ENCODE measurements around the gene EIF4EBP3.

DNA sequence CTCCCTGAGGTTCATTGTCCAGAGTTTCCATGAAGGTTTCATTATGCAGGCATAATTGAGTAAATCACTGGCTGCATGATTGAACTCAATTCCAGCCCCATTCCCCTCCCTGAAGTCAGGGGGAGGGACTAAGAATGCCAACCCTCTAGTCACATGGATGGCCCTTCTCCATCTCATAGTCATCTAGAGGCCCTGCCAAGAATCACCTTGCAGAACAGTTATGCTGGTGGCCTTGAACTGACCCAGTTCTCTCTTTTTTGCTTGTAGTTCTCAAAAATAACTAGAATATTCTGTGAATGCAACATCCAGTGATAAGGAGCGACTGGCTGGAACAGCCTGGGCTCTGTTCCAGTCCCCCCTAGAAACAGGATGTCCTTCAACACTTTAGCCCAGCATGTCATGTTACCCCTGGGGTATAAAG, 48.9 kb downstream of the EIF4EBP3 start:
- TF ChIP-seq, protein P1, sequence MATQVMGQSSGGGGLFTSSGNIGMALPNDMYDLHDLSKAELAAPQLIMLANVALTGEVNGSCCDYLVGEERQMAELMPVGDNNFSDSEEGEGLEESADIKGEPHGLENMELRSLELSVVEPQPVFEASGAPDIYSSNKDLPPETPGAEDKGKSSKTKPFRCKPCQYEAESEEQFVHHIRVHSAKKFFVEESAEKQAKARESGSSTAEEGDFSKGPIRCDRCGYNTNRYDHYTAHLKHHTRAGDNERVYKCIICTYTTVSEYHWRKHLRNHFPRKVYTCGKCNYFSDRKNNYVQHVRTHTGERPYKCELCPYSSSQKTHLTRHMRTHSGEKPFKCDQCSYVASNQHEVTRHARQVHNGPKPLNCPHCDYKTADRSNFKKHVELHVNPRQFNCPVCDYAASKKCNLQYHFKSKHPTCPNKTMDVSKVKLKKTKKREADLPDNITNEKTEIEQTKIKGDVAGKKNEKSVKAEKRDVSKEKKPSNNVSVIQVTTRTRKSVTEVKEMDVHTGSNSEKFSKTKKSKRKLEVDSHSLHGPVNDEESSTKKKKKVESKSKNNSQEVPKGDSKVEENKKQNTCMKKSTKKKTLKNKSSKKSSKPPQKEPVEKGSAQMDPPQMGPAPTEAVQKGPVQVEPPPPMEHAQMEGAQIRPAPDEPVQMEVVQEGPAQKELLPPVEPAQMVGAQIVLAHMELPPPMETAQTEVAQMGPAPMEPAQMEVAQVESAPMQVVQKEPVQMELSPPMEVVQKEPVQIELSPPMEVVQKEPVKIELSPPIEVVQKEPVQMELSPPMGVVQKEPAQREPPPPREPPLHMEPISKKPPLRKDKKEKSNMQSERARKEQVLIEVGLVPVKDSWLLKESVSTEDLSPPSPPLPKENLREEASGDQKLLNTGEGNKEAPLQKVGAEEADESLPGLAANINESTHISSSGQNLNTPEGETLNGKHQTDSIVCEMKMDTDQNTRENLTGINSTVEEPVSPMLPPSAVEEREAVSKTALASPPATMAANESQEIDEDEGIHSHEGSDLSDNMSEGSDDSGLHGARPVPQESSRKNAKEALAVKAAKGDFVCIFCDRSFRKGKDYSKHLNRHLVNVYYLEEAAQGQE (IDR thresholded peaks at IDR 0.05; ENCODE audit: insufficient replicate concordance, low read depth), result no peak
- TF ChIP-seq, protein P2, sequence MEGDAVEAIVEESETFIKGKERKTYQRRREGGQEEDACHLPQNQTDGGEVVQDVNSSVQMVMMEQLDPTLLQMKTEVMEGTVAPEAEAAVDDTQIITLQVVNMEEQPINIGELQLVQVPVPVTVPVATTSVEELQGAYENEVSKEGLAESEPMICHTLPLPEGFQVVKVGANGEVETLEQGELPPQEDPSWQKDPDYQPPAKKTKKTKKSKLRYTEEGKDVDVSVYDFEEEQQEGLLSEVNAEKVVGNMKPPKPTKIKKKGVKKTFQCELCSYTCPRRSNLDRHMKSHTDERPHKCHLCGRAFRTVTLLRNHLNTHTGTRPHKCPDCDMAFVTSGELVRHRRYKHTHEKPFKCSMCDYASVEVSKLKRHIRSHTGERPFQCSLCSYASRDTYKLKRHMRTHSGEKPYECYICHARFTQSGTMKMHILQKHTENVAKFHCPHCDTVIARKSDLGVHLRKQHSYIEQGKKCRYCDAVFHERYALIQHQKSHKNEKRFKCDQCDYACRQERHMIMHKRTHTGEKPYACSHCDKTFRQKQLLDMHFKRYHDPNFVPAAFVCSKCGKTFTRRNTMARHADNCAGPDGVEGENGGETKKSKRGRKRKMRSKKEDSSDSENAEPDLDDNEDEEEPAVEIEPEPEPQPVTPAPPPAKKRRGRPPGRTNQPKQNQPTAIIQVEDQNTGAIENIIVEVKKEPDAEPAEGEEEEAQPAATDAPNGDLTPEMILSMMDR (IDR thresholded peaks at IDR 0.05; ENCODE audit: insufficient read depth, low read length), result no peak
- TF ChIP-seq GABPA (IDR thresholded peaks at IDR 0.05; ENCODE audit: low read depth) (no peak), POLR2AphosphoS5 (IDR thresholded peaks at IDR 0.05; ENCODE audit: low read depth) (no peak), SPI1 (IDR thresholded peaks at IDR 0.05; ENCODE audit: borderline replicate concordance, low read depth) (no peak)
